ENCODE measurements around the gene NDUFV1. TPM values are rescaled to one million over a fixed set of nuclear protein-coding genes. Genes with fewer than 3 reads are reported as not detected.
"Not testable (repeated sequence)": the region's sequence is repeated elsewhere in the genome, so short reads cannot be mapped to it uniquely, and the experiment has no call there.

The NDUFV1 gene
- total RNA-seq, 1 donor, result 90.1 TPM

DNA sequence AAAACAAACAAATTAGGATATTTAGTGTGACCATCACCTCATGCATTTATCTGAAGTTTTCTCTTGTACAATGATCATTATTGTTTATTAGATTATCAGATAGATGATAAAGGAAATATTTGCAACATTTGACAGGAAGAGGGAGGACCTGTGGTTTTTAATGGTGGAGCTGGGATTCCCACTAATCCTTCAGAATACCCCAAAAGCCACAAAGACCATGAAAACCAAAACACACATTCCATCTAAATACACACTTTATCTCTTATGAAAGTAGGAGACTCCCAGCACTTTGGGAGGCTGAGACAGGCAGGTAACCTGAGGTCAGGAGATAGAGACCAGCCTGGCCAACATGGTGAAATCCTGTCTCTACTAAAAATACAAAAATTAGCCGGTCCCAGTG lies 7.6 kb upstream of the NDUFV1 start:
- H3K4me3 ChIP-seq (ENCODE audit: low read length), result no peak overlapping the region
- H3K4me1 ChIP-seq (ENCODE audit: insufficient read depth, low read length), result peaks cover 12% of the 10 kb centered on the region
- H3K9me3 ChIP-seq (ENCODE audit: low read depth, low read length), result no peaks in the 10 kb centered on the region
- no peaks in the 10 kb centered on the region for H3K27me3 ChIP-seq (ENCODE audit: insufficient read depth, low read length)

DNA sequence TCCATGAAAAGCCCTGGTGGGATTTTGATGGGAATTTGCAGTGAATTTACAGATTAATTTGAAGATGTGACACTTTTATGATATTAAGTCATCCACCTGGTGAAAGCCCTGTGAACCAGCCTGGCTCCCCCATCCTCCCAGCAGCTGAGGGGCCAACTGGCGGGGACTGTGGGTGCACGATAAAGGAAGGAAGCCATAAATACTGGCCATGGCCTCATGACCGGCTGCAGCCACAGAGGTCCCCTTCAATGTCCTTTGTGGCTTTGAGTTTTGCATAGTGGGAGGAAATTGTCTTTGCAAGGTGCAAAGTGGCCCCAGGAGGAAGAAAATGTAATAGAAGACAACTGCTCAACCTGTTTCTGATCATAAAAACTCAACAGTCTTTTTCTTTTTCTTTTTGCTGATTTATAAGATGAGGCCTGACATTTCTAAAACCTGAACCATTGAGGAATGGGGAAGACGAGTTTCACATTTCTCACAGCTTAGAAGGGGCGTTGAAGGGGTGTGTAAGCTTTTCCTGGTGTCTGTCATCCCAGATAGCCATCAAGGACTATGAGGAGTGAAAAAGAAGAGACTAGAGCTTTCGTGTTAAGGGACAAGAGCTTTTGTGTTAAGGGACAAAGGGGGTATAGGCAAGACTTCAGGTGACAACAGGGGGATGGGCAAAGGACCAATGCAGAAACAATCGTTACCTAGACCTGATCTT lies 6.3 kb upstream of the NDUFV1 start:
- Histone ChIP-seq H3K9me3 (ENCODE audit: low read depth, low read length) (no peaks in the 10 kb centered on the region), H3K27me3 (ENCODE audit: insufficient read depth, low read length) (no peaks in the 10 kb centered on the region), H3K4me3 (ENCODE audit: low read length) (no peak overlapping the region), H3K4me1 (ENCODE audit: insufficient read depth, low read length) (peaks cover 12% of the 10 kb centered on the region)

DNA sequence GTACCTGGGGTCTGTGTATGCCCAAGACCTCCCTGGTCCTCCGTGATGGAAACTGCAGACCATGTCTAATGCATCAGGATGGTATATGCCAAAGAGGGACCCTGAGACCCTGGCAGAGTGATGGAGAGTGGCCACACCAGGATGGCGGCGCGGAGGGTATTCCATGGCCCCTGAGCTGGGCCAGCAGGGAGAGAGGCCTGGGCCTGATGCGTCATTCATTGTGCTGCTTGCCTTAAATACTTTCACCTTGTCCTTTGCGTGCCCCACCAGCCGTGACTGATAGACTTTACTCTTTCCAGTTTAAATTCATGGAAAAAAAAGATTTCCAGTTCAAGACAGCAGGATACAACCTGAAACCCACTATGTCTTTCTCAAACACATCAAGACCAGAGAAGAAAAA lies 5.6 kb upstream of the NDUFV1 start:
- Histone ChIP-seq H3K4me1 (ENCODE audit: insufficient read depth, low read length) (peaks cover 14% of the 10 kb centered on the region), H3K9me3 (ENCODE audit: low read depth, low read length) (no peaks in the 10 kb centered on the region), H3K27me3 (ENCODE audit: insufficient read depth, low read length) (no peaks in the 10 kb centered on the region), H3K4me3 (ENCODE audit: low read length) (no peak overlapping the region)

DNA sequence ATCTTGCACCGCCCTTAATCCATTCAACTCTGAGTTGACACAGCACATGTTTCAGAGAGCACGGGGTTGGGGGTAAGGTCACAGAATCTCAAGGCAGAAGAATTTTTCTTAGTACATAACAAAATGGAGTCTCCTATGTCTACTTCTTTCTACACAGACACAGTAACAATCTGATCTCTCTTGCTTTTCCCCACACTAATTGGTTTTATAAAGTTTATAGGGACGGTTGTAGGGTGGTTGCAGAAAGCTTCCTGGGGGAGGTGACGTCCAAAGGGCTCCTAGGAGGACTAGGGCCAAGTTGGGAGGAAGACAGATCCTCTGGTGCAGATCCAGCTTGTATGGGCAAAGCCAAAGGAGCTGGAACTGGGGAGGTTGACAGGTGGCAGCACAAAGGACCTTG lies 2.6 kb upstream of the NDUFV1 start:
- H3K4me3 ChIP-seq (ENCODE audit: low read length); H3K27me3 ChIP-seq (ENCODE audit: insufficient read depth, low read length); H3K9me3 ChIP-seq (ENCODE audit: low read depth, low read length): not testable (repeated sequence)
- peaks cover 31% of the 10 kb centered on the region for H3K4me1 ChIP-seq (ENCODE audit: insufficient read depth, low read length)

DNA sequence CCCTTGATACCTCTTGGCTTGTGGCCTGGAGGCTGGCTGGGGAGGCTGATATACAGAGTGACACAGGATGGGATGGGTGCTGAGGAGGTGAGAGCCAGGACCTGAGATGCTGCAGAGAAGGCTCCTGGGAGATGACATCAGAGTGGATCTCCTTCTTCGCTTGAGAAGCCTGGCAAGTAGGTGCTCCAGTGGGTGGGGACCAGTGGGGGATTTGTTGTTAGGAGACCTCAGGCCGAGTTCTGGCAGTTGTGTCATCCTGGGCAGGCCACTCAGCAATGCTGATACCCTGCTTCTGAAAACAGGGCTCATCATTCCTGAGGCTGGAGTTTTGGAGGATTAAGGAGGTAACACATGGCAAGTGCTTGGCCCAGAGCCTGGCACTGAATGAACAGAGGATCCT lies 1.9 kb upstream of the NDUFV1 start:
- Histone ChIP-seq H3K9me3 (ENCODE audit: low read depth, low read length) (no peaks in the 10 kb centered on the region), H3K27me3 (ENCODE audit: insufficient read depth, low read length) (no peaks in the 10 kb centered on the region), H3K4me3 (ENCODE audit: low read length) (no peak overlapping the region), H3K4me1 (ENCODE audit: insufficient read depth, low read length) (peaks cover 31% of the 10 kb centered on the region)

DNA sequence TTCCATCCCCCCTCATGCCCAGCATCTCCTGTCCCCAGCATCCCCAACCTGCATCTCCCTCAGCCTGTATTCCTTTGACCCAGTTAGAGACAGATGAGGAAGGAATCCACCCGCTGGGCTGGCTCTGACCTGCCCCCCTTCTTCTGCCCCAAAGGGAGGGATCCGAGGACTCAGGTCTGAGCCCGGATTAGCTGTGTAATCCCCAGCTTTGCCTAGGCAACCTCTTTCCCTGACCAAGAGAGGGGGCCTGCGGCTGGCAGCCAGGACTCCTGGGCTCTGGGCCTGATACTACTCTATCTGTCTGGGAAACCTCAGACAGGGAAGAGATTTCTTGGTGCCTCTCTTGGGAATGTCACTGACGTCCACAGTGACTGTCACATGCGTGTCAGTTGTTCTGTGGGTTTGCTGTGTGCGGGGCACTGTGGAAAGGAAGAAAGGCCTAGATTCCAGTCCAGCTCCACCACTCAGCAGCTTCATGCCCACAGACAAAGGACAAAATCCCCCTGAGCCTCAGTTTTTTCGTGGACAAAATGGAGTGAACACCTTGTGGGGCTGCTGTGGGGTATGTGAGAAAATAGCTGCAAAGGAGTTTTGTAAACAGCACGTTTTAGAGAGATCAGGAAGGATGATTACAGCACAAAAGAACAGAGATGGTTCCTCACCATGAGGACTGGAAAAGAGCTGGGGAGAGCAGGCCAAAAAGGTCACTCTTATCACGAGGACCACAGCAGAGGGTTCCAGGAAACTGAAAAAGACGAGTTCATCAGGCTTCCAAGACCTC lies 1.3 kb upstream of the NDUFV1 start:
- Histone ChIP-seq H3K4me1 (ENCODE audit: insufficient read depth, low read length) (peaks cover 28% of the 10 kb centered on the region), H3K9me3 (ENCODE audit: low read depth, low read length) (no peaks in the 10 kb centered on the region), H3K4me3 (ENCODE audit: low read length) (no peak overlapping the region), H3K27me3 (ENCODE audit: insufficient read depth, low read length) (no peaks in the 10 kb centered on the region)

DNA sequence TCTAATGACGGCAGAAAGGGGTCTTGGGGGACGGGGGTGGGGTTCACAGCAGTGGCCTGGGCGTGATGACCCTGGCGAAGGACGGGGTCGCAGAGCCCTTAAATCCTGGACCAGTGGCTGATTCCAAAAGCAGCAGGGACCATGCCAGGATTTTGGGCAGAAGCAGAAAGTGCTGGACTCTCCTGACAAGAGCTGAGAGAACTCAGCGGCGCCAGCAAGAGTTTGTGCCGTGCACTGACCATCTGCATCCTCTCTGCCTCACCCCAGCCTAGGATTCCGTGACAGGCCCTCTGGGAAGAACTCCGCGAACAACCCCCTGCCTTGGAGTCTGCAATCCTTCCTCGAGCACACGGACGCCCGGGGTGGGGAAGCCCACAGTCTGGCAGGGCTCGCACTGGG lies 644 bp upstream of the NDUFV1 start:
- no peaks in the 10 kb centered on the region for H3K27me3 ChIP-seq (ENCODE audit: insufficient read depth, low read length)
- no peaks in the 10 kb centered on the region for H3K9me3 ChIP-seq (ENCODE audit: low read depth, low read length)
- H3K4me1 ChIP-seq (ENCODE audit: insufficient read depth, low read length), result peaks cover 21% of the 10 kb centered on the region
- H3K4me3 ChIP-seq (ENCODE audit: low read length), result peak overlapping the region; percentile 76

DNA sequence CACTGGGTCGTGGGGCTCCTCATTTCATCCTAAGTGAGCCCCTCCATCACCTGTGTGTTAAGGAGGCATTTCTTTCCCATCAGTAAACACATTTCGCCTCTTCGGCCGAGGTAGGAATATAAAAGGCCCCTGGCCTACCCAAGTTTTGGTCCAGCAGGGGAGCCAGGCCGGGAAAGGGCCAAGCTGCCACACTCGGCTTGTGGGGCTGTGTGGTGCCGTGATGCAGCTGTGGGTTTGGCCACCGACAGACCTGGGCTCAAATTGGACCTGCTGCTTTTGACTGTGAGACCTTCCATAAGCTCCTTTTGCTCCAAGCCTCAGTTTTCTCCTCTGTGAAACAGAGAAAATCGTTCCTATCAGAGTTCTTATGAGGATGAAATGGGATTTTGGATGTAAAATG lies 771 bp downstream of the NDUFV1 start:
- peaks cover 19% of the 10 kb centered on the region for H3K4me1 ChIP-seq (ENCODE audit: insufficient read depth, low read length)
- peak overlapping the region; percentile 76 for H3K4me3 ChIP-seq (ENCODE audit: low read length)
- no peaks in the 10 kb centered on the region for H3K27me3 ChIP-seq (ENCODE audit: insufficient read depth, low read length)
- no peaks in the 10 kb centered on the region for H3K9me3 ChIP-seq (ENCODE audit: low read depth, low read length)

DNA sequence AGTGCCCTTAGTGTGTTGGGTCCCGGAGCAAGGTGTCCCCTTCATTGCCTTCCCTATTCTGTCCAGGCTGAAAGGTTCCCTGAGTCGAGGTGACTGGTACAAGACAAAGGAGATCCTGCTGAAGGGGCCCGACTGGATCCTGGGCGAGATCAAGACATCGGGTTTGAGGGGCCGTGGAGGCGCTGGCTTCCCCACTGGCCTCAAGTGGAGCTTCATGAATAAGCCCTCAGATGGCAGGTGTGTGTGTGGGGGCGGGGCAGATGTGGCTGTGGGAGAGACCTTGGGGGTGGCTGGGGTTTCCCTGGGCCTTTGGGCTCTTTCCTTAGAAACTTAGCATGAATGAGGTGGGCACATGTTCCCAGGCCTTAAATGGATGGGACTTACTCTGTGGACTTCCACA lies 1.8 kb downstream of the NDUFV1 start:
- Histone ChIP-seq H3K4me3 (ENCODE audit: low read length) (no peak overlapping the region), H3K9me3 (ENCODE audit: low read depth, low read length) (no peaks in the 10 kb centered on the region), H3K4me1 (ENCODE audit: insufficient read depth, low read length) (peaks cover 28% of the 10 kb centered on the region), H3K27me3 (ENCODE audit: insufficient read depth, low read length) (no peaks in the 10 kb centered on the region)

DNA sequence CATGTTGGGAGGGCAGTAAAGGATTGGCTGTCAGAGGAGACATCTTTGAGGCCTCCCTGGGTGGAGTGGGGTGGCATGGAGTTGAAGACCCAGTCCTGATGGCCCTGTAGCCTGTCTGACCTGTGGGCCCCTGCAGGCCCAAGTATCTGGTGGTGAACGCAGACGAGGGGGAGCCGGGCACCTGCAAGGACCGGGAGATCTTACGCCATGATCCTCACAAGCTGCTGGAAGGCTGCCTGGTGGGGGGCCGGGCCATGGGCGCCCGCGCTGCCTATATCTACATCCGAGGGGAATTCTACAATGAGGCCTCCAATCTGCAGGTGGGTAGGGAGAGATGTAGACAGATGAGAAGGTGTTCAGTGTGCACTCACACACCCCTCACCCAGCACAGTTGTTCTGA lies 2.6 kb downstream of the NDUFV1 start:
- Histone ChIP-seq H3K4me1 (ENCODE audit: insufficient read depth, low read length) (peaks cover 36% of the 10 kb centered on the region), H3K9me3 (ENCODE audit: low read depth, low read length) (no peaks in the 10 kb centered on the region), H3K27me3 (ENCODE audit: insufficient read depth, low read length) (no peaks in the 10 kb centered on the region), H3K4me3 (ENCODE audit: low read length) (no peak overlapping the region)

DNA sequence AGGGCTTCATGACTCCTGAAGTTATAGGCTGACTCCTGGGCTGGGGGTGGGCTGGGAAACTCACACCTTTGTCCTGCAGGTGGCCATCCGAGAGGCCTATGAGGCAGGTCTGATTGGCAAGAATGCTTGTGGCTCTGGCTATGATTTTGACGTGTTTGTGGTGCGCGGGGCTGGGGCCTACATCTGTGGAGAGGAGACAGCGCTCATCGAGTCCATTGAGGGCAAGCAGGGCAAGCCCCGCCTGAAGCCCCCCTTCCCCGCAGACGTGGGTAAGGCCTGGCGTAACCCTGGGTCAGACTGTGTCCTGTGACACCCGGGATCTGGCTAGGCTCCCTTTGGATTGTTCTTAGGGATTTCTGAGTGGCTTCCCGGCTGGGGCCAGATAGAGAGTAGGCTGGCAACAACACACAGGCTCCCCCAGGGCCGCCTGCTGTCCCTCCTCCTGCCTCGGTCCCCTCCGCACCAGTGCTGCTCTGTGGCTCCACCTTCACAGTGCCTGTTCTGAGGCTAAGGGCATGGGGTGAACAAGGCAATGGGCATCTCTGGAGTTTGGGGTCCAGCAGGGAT lies 3.6 kb downstream of the NDUFV1 start:
- no peak overlapping the region for H3K4me3 ChIP-seq (ENCODE audit: low read length)
- peaks cover 47% of the 10 kb centered on the region for H3K4me1 ChIP-seq (ENCODE audit: insufficient read depth, low read length)

DNA sequence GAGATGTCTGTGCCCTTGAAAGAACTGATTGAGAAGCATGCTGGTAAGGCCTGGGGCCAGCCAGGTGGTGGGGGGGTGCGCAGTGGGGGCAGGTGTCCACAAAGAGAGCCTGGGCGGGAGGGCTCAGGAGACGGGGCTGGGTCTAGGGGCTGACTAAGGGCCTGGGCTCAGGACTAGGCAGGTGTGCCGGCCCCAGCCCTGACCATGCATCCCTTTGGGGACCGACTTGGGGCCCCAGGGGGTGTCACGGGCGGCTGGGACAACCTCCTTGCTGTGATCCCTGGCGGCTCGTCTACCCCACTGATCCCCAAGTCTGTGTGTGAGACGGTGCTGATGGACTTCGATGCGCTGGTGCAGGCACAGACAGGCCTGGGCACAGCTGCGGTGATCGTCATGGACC lies 4.4 kb downstream of the NDUFV1 start:
- Histone ChIP-seq H3K4me3 (ENCODE audit: low read length) (no peak overlapping the region), H3K9me3 (ENCODE audit: low read depth, low read length) (no peaks in the 10 kb centered on the region), H3K4me1 (ENCODE audit: insufficient read depth, low read length) (peaks cover 53% of the 10 kb centered on the region), H3K27me3 (ENCODE audit: insufficient read depth, low read length) (no peaks in the 10 kb centered on the region)

More for the DNA sequence above, 3.6 kb downstream of the NDUFV1 start:
- Histone ChIP-seq H3K9me3 (ENCODE audit: low read depth, low read length) (no peaks in the 10 kb centered on the region), H3K27me3 (ENCODE audit: insufficient read depth, low read length) (no peaks in the 10 kb centered on the region)

DNA sequence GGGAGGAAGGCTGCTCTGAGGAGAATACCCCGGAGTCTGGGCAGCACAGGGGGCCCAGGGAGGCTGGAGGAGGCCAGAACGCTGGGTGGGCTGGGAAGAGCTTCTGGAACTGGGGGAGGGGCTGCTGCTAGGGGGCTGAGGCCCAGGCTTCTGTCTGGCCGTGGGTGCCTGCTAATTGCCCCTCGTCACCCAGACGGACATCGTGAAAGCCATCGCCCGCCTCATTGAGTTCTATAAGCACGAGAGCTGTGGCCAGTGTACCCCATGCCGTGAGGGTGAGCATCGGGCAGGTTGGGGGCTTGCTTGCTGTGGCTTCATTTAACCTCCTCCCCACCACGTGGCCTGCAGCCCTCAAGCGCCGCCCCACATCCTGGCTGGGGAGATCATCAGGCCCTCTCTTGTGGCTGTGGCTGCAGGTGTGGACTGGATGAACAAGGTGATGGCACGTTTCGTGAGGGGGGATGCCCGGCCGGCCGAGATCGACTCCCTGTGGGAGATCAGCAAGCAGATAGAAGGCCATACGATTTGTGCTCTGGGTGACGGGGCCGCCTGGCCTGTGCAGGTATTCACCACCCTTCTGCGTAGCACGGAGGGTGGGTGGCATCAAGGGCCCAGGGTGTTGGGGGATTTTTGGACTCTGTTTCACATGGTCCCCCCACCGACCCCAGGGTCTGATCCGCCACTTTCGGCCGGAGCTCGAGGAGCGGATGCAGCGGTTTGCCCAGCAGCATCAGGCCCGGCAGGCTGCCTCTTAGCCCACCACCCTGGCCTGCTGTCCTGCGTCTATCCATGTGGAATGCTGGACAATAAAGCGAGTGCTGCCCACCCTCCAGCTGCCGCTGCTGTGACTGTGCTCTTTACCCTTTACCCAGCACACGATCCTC lies 5.2 kb downstream of the NDUFV1 start:
- Histone ChIP-seq H3K4me3 (ENCODE audit: low read length) (no peak overlapping the region), H3K9me3 (ENCODE audit: low read depth, low read length) (no peaks in the 10 kb centered on the region), H3K4me1 (ENCODE audit: insufficient read depth, low read length) (peaks cover 51% of the 10 kb centered on the region), H3K27me3 (ENCODE audit: insufficient read depth, low read length) (no peaks in the 10 kb centered on the region)

DNA sequence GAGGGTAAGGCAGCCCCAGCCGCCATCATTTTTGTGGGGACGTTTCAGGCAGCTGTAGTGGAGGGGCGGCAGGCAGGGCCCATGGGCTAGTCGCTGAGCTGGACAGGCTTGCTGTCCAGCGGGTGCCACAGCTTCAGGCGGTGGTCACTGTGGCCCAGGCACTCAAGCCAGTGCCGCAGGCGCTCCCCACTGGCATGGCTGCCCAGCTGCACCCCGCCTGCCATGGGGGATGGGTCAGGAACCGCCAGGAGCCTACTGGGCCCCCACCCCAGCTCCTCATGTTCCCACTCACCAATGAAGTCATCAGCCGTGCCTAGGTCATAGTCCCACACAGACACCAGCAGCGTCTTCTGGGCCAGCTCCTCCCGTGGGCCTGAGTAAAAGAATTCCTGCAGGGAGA lies 6.0 kb downstream of the NDUFV1 start:
- no peak overlapping the region for H3K4me3 ChIP-seq (ENCODE audit: low read length)
- no peaks in the 10 kb centered on the region for H3K27me3 ChIP-seq (ENCODE audit: insufficient read depth, low read length)
- H3K4me1 ChIP-seq (ENCODE audit: insufficient read depth, low read length), result peaks cover 44% of the 10 kb centered on the region
- no peaks in the 10 kb centered on the region for H3K9me3 ChIP-seq (ENCODE audit: low read depth, low read length)
